DND-41 (cell line): ENCODE results near the gene NTSR1.

ENCODE experiments used
- ATAC-seq: fragments of 200-7000 bp; cut with Tn5 transposase; 3 replicates; pipeline ENCODE4 v1.9.1; 2021; ENCODE audit warnings: low read depth; ENCODE audit not compliant: insufficient read depth
- DNase-seq: peaks from one replicate; pipeline ENCODE4 v3.0.0-alpha.2; 2020
- H2AFZ ChIP-seq: 2 replicates; pipeline ENCODE4 v1.6.0; 2012; ENCODE audit warnings: low read depth, low read length
- H3K27ac ChIP-seq: 2 replicates; pipeline ENCODE4 v1.5.1; 2012; ENCODE audit warnings: low read length, inconsistent platforms
- H3K27me3 ChIP-seq: fragments of 200-600 bp; sonication (generic); 2 replicates; pipeline ENCODE4 v1.6.0; 2012; ENCODE audit warnings: low read length, mild to moderate bottlenecking, inconsistent platforms; ENCODE audit not compliant: insufficient read depth, poor library complexity
- H3K36me3 ChIP-seq: 2 replicates; pipeline ENCODE4 v1.5.1; 2012; ENCODE audit warnings: low read length, inconsistent platforms; ENCODE audit not compliant: insufficient read depth
- H3K4me1 ChIP-seq: 2 replicates; pipeline ENCODE4 v1.5.1; 2012; ENCODE audit warnings: mild to moderate bottlenecking, low read length; ENCODE audit not compliant: insufficient read depth
- H3K4me2 ChIP-seq: 2 replicates; pipeline ENCODE4 v1.6.0; 2012; ENCODE audit warnings: mild to moderate bottlenecking, moderate library complexity, low read length, inconsistent platforms; ENCODE audit not compliant: insufficient read depth
- H3K4me3 ChIP-seq, 2 experiments: fragments of 200-600 bp in 1 of 2; shearing (Covaris generic) in 1 of 2; 2 replicates each; pipeline ENCODE4 v1.5.1; 2012 to 2016; ENCODE audit warnings: inconsistent platforms in 2 of 2, low read length in 2 of 2, mild to moderate bottlenecking in 2 of 2, low read depth in 1 of 2, moderate library complexity in 1 of 2
- H3K79me2 ChIP-seq: 2 replicates; pipeline ENCODE4 v1.6.0; 2012; ENCODE audit warnings: low read length, inconsistent platforms; ENCODE audit not compliant: insufficient read depth
- H3K9ac ChIP-seq: 2 replicates; pipeline ENCODE4 v1.6.0; 2012; ENCODE audit warnings: low read depth, mild to moderate bottlenecking, inconsistent platforms, low read length, moderate library complexity
- H3K9me3 ChIP-seq: 2 replicates; pipeline ENCODE4 v1.5.1; 2012; ENCODE audit warnings: low read length, moderate library complexity, mild to moderate bottlenecking, inconsistent platforms; ENCODE audit not compliant: insufficient read depth, severe bottlenecking
- H4K20me1 ChIP-seq: 2 replicates; pipeline ENCODE4 v1.6.0; 2012; ENCODE audit warnings: low read length; ENCODE audit not compliant: insufficient read depth
- EZH2 ChIP-seq: IDR thresholded peaks from 3 replicates; pipeline ENCODE4 v1.6.1; 2012; ENCODE audit warnings: borderline replicate concordance, low read depth, mild to moderate bottlenecking, moderate library complexity, low read length, inconsistent platforms; ENCODE audit not compliant: severe bottlenecking
- TF ChIP-seq, protein P1 (sequence below): IDR thresholded peaks from 2 replicates; pipeline ENCODE4 v1.5.1; 2012; ENCODE audit warnings: borderline replicate concordance, low read length, moderate library complexity, mild to moderate bottlenecking; ENCODE audit not compliant: poor library complexity, severe bottlenecking; ENCODE audit errors: extremely low read depth

Gene NTSR1

GRCh38 chr20:62749851-62750445 lies 41.3 kb downstream of the NTSR1 start:
- Histone ChIP-seq H3K4me2 (no peak overlapping the region), H3K9ac (no peak overlapping the region), H3K4me1 (no peaks in the 10 kb centered on the region), H3K36me3 (no peaks in the 10 kb centered on the region), H4K20me1 (0 out of 2 replicates have a peak, but pooled peaks cover 5% of the 10 kb centered on the region), H3K27me3 (no peaks in the 10 kb centered on the region), H2AFZ (no peak overlapping the region), H3K4me3 (no peak overlapping the region), H3K27ac (no peak overlapping the region), H3K9me3 (no peaks in the 10 kb centered on the region), H3K79me2 (no peaks in the 10 kb centered on the region)
- DNase-seq (no peak), ATAC-seq (no peak)
- TF ChIP-seq EZH2 = no peak
- TF ChIP-seq, protein P1, sequence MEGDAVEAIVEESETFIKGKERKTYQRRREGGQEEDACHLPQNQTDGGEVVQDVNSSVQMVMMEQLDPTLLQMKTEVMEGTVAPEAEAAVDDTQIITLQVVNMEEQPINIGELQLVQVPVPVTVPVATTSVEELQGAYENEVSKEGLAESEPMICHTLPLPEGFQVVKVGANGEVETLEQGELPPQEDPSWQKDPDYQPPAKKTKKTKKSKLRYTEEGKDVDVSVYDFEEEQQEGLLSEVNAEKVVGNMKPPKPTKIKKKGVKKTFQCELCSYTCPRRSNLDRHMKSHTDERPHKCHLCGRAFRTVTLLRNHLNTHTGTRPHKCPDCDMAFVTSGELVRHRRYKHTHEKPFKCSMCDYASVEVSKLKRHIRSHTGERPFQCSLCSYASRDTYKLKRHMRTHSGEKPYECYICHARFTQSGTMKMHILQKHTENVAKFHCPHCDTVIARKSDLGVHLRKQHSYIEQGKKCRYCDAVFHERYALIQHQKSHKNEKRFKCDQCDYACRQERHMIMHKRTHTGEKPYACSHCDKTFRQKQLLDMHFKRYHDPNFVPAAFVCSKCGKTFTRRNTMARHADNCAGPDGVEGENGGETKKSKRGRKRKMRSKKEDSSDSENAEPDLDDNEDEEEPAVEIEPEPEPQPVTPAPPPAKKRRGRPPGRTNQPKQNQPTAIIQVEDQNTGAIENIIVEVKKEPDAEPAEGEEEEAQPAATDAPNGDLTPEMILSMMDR = no peak

GRCh38 chr20:62751551-62752150 lies 43.0 kb downstream of the NTSR1 start:
- no peak overlapping the region for H3K4me2 ChIP-seq
- no peaks in the 10 kb centered on the region for H3K4me1 ChIP-seq
- no peaks in the 10 kb centered on the region for H3K9me3 ChIP-seq
- H2AFZ ChIP-seq = no peak overlapping the region
- H3K9ac ChIP-seq = no peak overlapping the region
- H3K36me3 ChIP-seq = no peaks in the 10 kb centered on the region
- DNase-seq = no peak
- H3K27ac ChIP-seq = no peak overlapping the region
- no peaks in the 10 kb centered on the region for H3K79me2 ChIP-seq
- no peaks in the 10 kb centered on the region for H3K27me3 ChIP-seq
- 0 out of 2 replicates have a peak, but pooled peaks cover 2% of the 10 kb centered on the region for H4K20me1 ChIP-seq
- TF ChIP-seq, protein P1 = no peak
- no peak for TF ChIP-seq EZH2
- H3K4me3 ChIP-seq = no peak overlapping the region
- ATAC-seq = no peak

- H4K20me1 ChIP-seq = 0 out of 2 replicates have a peak, but pooled peaks cover 2% of the 10 kb centered on the region
- ATAC-seq (no peak), DNase-seq (no peak)
- H3K9ac ChIP-seq = no peak overlapping the region
- no peak for TF ChIP-seq EZH2
- TF ChIP-seq, protein P1 = no peak
- H3K27me3 ChIP-seq = no peaks in the 10 kb centered on the region
- H3K4me3 ChIP-seq = no peak overlapping the region
- no peak overlapping the region for H3K27ac ChIP-seq
- H3K79me2 ChIP-seq = no peaks in the 10 kb centered on the region
- no peaks in the 10 kb centered on the region for H3K9me3 ChIP-seq
- no peak overlapping the region for H3K4me2 ChIP-seq
- H3K4me1 ChIP-seq = no peaks in the 10 kb centered on the region
- no peaks in the 10 kb centered on the region for H3K36me3 ChIP-seq
- no peak overlapping the region for H2AFZ ChIP-seq
These were observed 43.6 kb downstream of the NTSR1 start for GRCh38 chr20:62752181-62752670.
